IMR-90 (cell line): Measurements from ENCODE around the gene HCK. TPM values are rescaled to one million over a fixed set of nuclear protein-coding genes. Genes with fewer than 3 reads are reported as not detected.

Experiments used
- ATAC-seq: fragments of 200-7000 bp; cut with Tn5 transposase; 2 replicates; pipeline ENCODE4 v1.9.1; 2020; ENCODE audit warnings: low read depth, mild to moderate bottlenecking, moderate library complexity
- BruUV-seq: library from RNA; stranded (reverse); fragments of 400-500 nt; replicated peaks from 2 replicates; lab custom pipeline; 2021; lab: Mats Ljungman, UMichigan
- CTCF ChIA-PET: fragments of 300-600 bp; formaldehyde crosslinking; extraction: SDS; loops from one replicate; lab custom pipeline; 2021; ENCODE audit warnings: antibody characterized with exemption; lab: Yijun Ruan, JAX
- POLR2A ChIA-PET: fragments of 300-600 bp; sonication (Branson Sonifier 250); formaldehyde crosslinking; loops from one replicate; lab custom pipeline; 2022; ENCODE audit warnings: antibody characterized with exemption; ENCODE audit not compliant: unreplicated experiment; lab: Charles Lee
- DNase-seq: peaks from one replicate; pipeline ENCODE4 v3.0.0; 2013
- H2AFZ ChIP-seq: replicated peaks from 2 replicates; pipeline ENCODE3; 2013; ENCODE audit warnings: low read length, mild to moderate bottlenecking; ENCODE audit not compliant: poor library complexity
- H2AK5ac ChIP-seq: 2 replicates; pipeline ENCODE4 v1.6.1; 2013; ENCODE audit warnings: low read depth, low read length, inconsistent platforms
- H2AK9ac ChIP-seq: replicated peaks from 2 replicates; pipeline ENCODE3; 2013; ENCODE audit warnings: mild to moderate bottlenecking, low read depth, low read length, moderate library complexity; ENCODE audit not compliant: poor library complexity
- H2BK120ac ChIP-seq: 2 replicates; pipeline ENCODE4 v1.6.1; 2013; ENCODE audit warnings: low read depth, low read length, inconsistent platforms
- H2BK15ac ChIP-seq: 3 replicates; pipeline ENCODE4 v1.6.1; 2013; ENCODE audit warnings: low read depth, low read length, inconsistent platforms
- H2BK20ac ChIP-seq: 2 replicates; pipeline ENCODE4 v1.6.1; 2013; ENCODE audit warnings: low read depth, mild to moderate bottlenecking, inconsistent platforms, low read length, moderate library complexity
- H2BK5ac ChIP-seq: 2 replicates; pipeline ENCODE4 v1.6.1; 2013; ENCODE audit warnings: mild to moderate bottlenecking, low read depth, low read length, inconsistent platforms; ENCODE audit not compliant: poor library complexity, severe bottlenecking
- H3K14ac ChIP-seq: replicated peaks from 2 replicates; pipeline ENCODE4 v1.6.1; 2013; ENCODE audit warnings: low read depth, low read length, inconsistent platforms
- H3K18ac ChIP-seq: 2 replicates; pipeline ENCODE4 v1.6.1; 2013; ENCODE audit warnings: low read depth, low read length, control low read depth
- H3K23ac ChIP-seq: 2 replicates; pipeline ENCODE4 v1.6.1; 2013; ENCODE audit warnings: low read depth, low read length, inconsistent platforms
- H3K27ac ChIP-seq: 2 replicates; pipeline ENCODE4 v1.5.1; 2013; ENCODE audit warnings: mild to moderate bottlenecking, control low read depth, low read length; ENCODE audit not compliant: insufficient read depth
- H3K27me3 ChIP-seq: 2 replicates; pipeline ENCODE4 v1.6.1; 2013; ENCODE audit warnings: low read length; ENCODE audit not compliant: control insufficient read depth, insufficient read depth
- H3K36me3 ChIP-seq: 2 replicates; pipeline ENCODE4 v1.6.1; 2013; ENCODE audit warnings: low read length, mixed read lengths; ENCODE audit not compliant: control insufficient read depth, insufficient read depth
- H3K4ac ChIP-seq: 2 replicates; pipeline ENCODE4 v1.6.1; 2013; ENCODE audit warnings: low read depth, low read length, inconsistent platforms
- H3K4me1 ChIP-seq: 2 replicates; pipeline ENCODE4 v1.6.1; 2013; ENCODE audit warnings: low read length, mixed read lengths; ENCODE audit not compliant: control insufficient read depth, insufficient read depth
- H3K4me2 ChIP-seq: 2 replicates; pipeline ENCODE4 v1.6.1; 2013; ENCODE audit warnings: low read depth, mild to moderate bottlenecking, control low read depth, low read length, moderate library complexity
- H3K4me3 ChIP-seq: 2 replicates; pipeline ENCODE4 v1.5.1; 2013; ENCODE audit warnings: low read depth, mild to moderate bottlenecking, control low read depth, low read length, moderate library complexity; ENCODE audit not compliant: insufficient read depth
- H3K56ac ChIP-seq: 2 replicates; pipeline ENCODE4 v1.6.1; 2013; ENCODE audit warnings: low read length, inconsistent platforms; ENCODE audit not compliant: insufficient read depth; ENCODE audit errors: extremely low read depth
- H3K79me1 ChIP-seq, 2 experiments: 2 replicates each; pipeline ENCODE4 v1.6.1; 2013; ENCODE audit warnings: low read length in 2 of 2, inconsistent platforms in 1 of 2, low read depth in 1 of 2
- H3K9ac ChIP-seq: 2 replicates; pipeline ENCODE4 v1.6.1; 2013; ENCODE audit warnings: low read depth, low read length, control low read depth
- H3K9me1 ChIP-seq: 2 replicates; pipeline ENCODE4 v1.6.1; 2013; ENCODE audit warnings: low read length, inconsistent platforms; ENCODE audit not compliant: insufficient read depth
- H3K9me3 ChIP-seq: 2 replicates; pipeline ENCODE4 v1.6.1; 2013; ENCODE audit warnings: low read length; ENCODE audit not compliant: control insufficient read depth, insufficient read depth
- H4K20me1 ChIP-seq: 2 replicates; pipeline ENCODE4 v1.6.1; 2013; ENCODE audit warnings: low read length, inconsistent platforms; ENCODE audit not compliant: insufficient read depth
- H4K5ac ChIP-seq: 2 replicates; pipeline ENCODE4 v1.6.1; 2013; ENCODE audit warnings: mild to moderate bottlenecking, low read depth, low read length, control low read depth
- H4K8ac ChIP-seq, 2 experiments: 2 replicates each; pipeline ENCODE4 v1.6.1; 2013; ENCODE audit warnings: low read depth in 2 of 2, low read length in 2 of 2, control low read depth in 1 of 2, inconsistent platforms in 1 of 2
- H4K91ac ChIP-seq: 2 replicates; pipeline ENCODE4 v1.6.1; 2013; ENCODE audit warnings: low read depth, low read length, inconsistent platforms; ENCODE audit not compliant: insufficient read depth
- BHLHE40 ChIP-seq: fragments of 150-350 bp; IDR thresholded peaks from 2 replicates; pipeline ENCODE4 v1.6.1; 2016; ENCODE audit warnings: mild to moderate bottlenecking, low read depth, low read length
- MAFK ChIP-seq: IDR thresholded peaks from 2 replicates; pipeline ENCODE4 v1.6.1; 2012; ENCODE audit warnings: low read depth, low read length, improper control_type of control experiment
- MXI1 ChIP-seq: IDR thresholded peaks from 2 replicates; pipeline ENCODE4 v1.6.1; 2012; ENCODE audit warnings: low read depth, mild to moderate bottlenecking, low read length, moderate library complexity, borderline replicate concordance
- NFE2L2 ChIP-seq: fragments of 150-350 bp; IDR thresholded peaks from 2 replicates; pipeline ENCODE4 v1.6.1; 2016; ENCODE audit warnings: low read depth, mild to moderate bottlenecking, low read length
- POLR2A ChIP-seq: IDR thresholded peaks from 2 replicates; pipeline ENCODE4 v1.6.1; 2012; ENCODE audit warnings: mild to moderate bottlenecking, low read depth, low read length
- RCOR1 ChIP-seq: IDR thresholded peaks from 2 replicates; pipeline ENCODE4 v1.6.1; 2012; ENCODE audit warnings: mild to moderate bottlenecking, low read length, improper control_type of control experiment; ENCODE audit not compliant: insufficient replicate concordance
- RFX5 ChIP-seq: IDR thresholded peaks from 2 replicates; pipeline ENCODE4 v1.8.0; 2012; ENCODE audit warnings: low read depth, mild to moderate bottlenecking, low read length, moderate library complexity
- WGBS, 2 experiments: methylation state at CpG; one replicate each; pipeline versions ENCODE4 v1.1.5 to v1.1.7; 2013; ENCODE audit warnings: missing lambda C conversion rate in 2 of 2; ENCODE audit not compliant: insufficient read length in 1 of 2; ENCODE audit errors: extremely low coverage in 2 of 2; 5-methylcytosine and 5-hydroxymethylcytosine counted together
- dilution Hi-C: fragments of 300-500 bp; cut with HindIII; formaldehyde crosslinking; loops from one replicate; pipeline ENCODE4 v1.14.3; 2018; ENCODE audit warnings: low sequenced_read_pairs; ENCODE audit not compliant: unreplicated experiment
- in situ Hi-C: fragments of 300-500 bp; cut with MboI; formaldehyde crosslinking; loops from 3 replicates; pipeline ENCODE4 v1.14.3; 2019; ENCODE audit warnings: low sequenced_read_pairs, inconsistent platforms, mixed read lengths
- intact Hi-C: fragments of 100-400 bp; cut with micrococcal nuclease; formaldehyde crosslinking; loops from 2 replicates; pipeline ENCODE4 v1.10.0; 2022
- polyA plus RNA-seq, 3 experiments: library from polyadenylated mRNA; depleted of rRNA; stranded (reverse); fragments of >200 nt; gene quantifications; 2 replicates each; pipeline ENCODE4 v1.2.3, GENCODE V29; 2012; ENCODE audit warnings: low replicate concordance in 1 of 3
- total RNA-seq: library from RNA; depleted of rRNA; stranded (reverse); fragments of >200 nt; gene quantifications from 2 replicates; pipeline ENCODE4 v1.2.3, GENCODE V29; 2012
- TF ChIP-seq, protein P1 (sequence below): fragments of 150-350 bp; IDR thresholded peaks from 2 replicates; pipeline ENCODE4 v1.6.1; 2017; ENCODE audit warnings: mild to moderate bottlenecking, antibody characterized with exemption, low read length, low read depth
- TF ChIP-seq, protein P2 (sequence below): fragments of 150-350 bp; IDR thresholded peaks from 2 replicates; pipeline ENCODE4 v1.6.1; 2016; ENCODE audit warnings: low read depth, mild to moderate bottlenecking, low read length, moderate library complexity, borderline replicate concordance

The HCK gene
- total and polyA plus RNA-seq, 2 of the 4 experiments (the other 2 are of a cell fraction): not detected

DNA sequence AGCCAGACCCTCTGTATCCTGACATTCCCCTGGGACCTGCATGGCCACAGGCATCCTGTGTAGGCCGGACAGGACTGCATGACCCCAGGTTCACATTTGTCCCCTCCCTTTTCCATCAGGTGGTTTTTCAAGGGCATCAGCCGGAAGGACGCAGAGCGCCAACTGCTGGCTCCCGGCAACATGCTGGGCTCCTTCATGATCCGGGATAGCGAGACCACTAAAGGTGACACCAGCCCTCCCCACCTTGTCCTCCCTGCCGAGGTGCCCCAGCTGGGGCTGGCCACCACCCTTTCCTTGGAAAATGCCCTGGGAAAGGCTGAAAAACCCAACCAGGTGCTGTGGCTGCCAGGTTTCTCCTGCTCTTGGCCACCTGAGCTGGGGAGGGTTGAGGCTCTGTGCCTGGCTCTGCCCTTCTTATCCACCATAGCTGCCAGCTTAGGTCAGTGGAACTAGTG is 27.6 kb downstream of the HCK start:
- Histone ChIP-seq H2BK15ac (no peak overlapping the region), H2AFZ (no peak overlapping the region), H3K23ac (no peak overlapping the region), H4K91ac (no peak overlapping the region), H3K36me3 (no peaks in the 10 kb centered on the region), H2BK120ac (no peak overlapping the region), H4K5ac (no peak overlapping the region), H3K14ac (no peak overlapping the region), H3K56ac (no peak overlapping the region), H4K20me1 (no peaks in the 10 kb centered on the region), H2AK5ac (no peak overlapping the region), H2BK5ac (no peak overlapping the region), H3K18ac (no peak overlapping the region), H2BK20ac (no peak overlapping the region), H3K9me1 (no peaks in the 10 kb centered on the region), H3K4me3 (no peak overlapping the region), H3K27ac (no peak overlapping the region), H3K9me3 (no peaks in the 10 kb centered on the region), H3K4me2 (no peak overlapping the region), H3K4ac (no peak overlapping the region), H4K8ac (no peak overlapping the region), H3K79me1 (no peaks in the 10 kb centered on the region), H3K27me3 (peaks cover 77% of the 10 kb centered on the region), H3K9ac (no peak overlapping the region), H3K4me1 (no peaks in the 10 kb centered on the region), H2AK9ac (no peak overlapping the region)
- ChIA-PET POLR2A (no interaction called here), CTCF (interaction anchor here (0.7 kb wide), 1 partner anchor 8 kb away, joined by 3 read pairs; no protein-coding TSS in a partner anchor)
- dilution Hi-C loops: no loop called here
- intact Hi-C loops: no loop called here
- no TSS peak for BruUV-seq
- no peak for ATAC-seq
- DNase-seq: no peak
- in situ Hi-C loops: no loop called here
- TF ChIP-seq MAFK: no peak
- TF ChIP-seq, protein P1, sequence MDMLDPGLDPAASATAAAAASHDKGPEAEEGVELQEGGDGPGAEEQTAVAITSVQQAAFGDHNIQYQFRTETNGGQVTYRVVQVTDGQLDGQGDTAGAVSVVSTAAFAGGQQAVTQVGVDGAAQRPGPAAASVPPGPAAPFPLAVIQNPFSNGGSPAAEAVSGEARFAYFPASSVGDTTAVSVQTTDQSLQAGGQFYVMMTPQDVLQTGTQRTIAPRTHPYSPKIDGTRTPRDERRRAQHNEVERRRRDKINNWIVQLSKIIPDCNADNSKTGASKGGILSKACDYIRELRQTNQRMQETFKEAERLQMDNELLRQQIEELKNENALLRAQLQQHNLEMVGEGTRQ: no peak
- no peak for TF ChIP-seq RFX5
- no peak for TF ChIP-seq BHLHE40
- no peak for TF ChIP-seq POLR2A
- no peak for TF ChIP-seq RCOR1
- no peak for TF ChIP-seq NFE2L2
- TF ChIP-seq, protein P2, sequence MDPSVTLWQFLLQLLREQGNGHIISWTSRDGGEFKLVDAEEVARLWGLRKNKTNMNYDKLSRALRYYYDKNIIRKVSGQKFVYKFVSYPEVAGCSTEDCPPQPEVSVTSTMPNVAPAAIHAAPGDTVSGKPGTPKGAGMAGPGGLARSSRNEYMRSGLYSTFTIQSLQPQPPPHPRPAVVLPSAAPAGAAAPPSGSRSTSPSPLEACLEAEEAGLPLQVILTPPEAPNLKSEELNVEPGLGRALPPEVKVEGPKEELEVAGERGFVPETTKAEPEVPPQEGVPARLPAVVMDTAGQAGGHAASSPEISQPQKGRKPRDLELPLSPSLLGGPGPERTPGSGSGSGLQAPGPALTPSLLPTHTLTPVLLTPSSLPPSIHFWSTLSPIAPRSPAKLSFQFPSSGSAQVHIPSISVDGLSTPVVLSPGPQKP: no peak
- no peak for TF ChIP-seq MXI1
- 33% methylated on average over 1 of the region's 8 CpGs; no CpG with 5 or more reads in 1 of the 2 experiments for WGBS, 2 experiments
